HepG2 (cell line): Measurements from ENCODE around the gene TXNRD2. TPM values are rescaled to one million over a fixed set of nuclear protein-coding genes. Genes with fewer than 3 reads are reported as not detected.

Experiments used
- ATAC-seq: fragments of 200-7000 bp; cut with Tn5 transposase; 3 replicates; pipeline ENCODE4 v1.9.1; 2020; ENCODE audit warnings: mild to moderate bottlenecking, moderate library complexity
- BruUV-seq: library from RNA; stranded (reverse); fragments of 400-500 nt; replicated peaks from 2 replicates; lab custom pipeline; 2021; lab: Mats Ljungman, UMichigan
- CTCF ChIA-PET: fragments of 300-600 bp; formaldehyde crosslinking; extraction: SDS; loops from one replicate; lab custom pipeline; 2021; ENCODE audit warnings: low total read pairs, inconsistent platforms, low intra/inter-chr PET ratio; lab: Yijun Ruan, JAX
- POLR2A ChIA-PET: fragments of 350-600 bp; sonication (Branson Sonifier 250); formaldehyde crosslinking; loops from one replicate; lab custom pipeline; 2020; ENCODE audit warnings: antibody characterized with exemption, inconsistent platforms; lab: Yijun Ruan, JAX
- DNase-seq: peaks from one replicate; pipeline ENCODE4 v3.0.0-alpha.2; 2015; ENCODE audit warnings: low spot score
- FAIRE-seq: peaks from 3 replicates; lab custom pipeline; 2011; peaks lifted over from hg19 to GRCh38; lab: Jason Lieb, UNC
- H2AFZ ChIP-seq: one replicate; pipeline ENCODE4 v1.6.1; 2011; ENCODE audit warnings: low read length, inconsistent platforms
- H3K27ac ChIP-seq: fragments of 300-600 bp; 3 replicates; pipeline ENCODE4 v1.8.0; 2011; ENCODE audit warnings: mixed run types, mild to moderate bottlenecking, mixed read lengths, low read length, inconsistent platforms; ENCODE audit not compliant: insufficient read depth; ENCODE audit errors: extremely low read length
- H3K27me3 ChIP-seq, 2 experiments: fragments of 200-600 bp in 1 of 2; 2 replicates in 1 of 2; 3 replicates in 1 of 2; pipeline versions ENCODE4 v1.6.0 to v1.8.0; 2011; ENCODE audit warnings: low read length in 2 of 2, mild to moderate bottlenecking in 2 of 2, moderate library complexity in 2 of 2, inconsistent platforms in 1 of 2; ENCODE audit not compliant: insufficient read depth in 2 of 2, control insufficient read depth in 1 of 2
- H3K36me3 ChIP-seq, 2 experiments: fragments of 200-600 bp in 1 of 2; replicated peaks in 1 of 2; 2 replicates in 1 of 2; 3 replicates in 1 of 2; pipeline versions ENCODE4 v1.5.1 to v1.8.0; 2011; ENCODE audit warnings: low read length in 2 of 2, inconsistent platforms in 1 of 2; ENCODE audit not compliant: insufficient read depth in 2 of 2, control insufficient read depth in 1 of 2
- H3K4me1 ChIP-seq: 2 replicates; pipeline ENCODE4 v1.5.1; 2012; ENCODE audit warnings: low read length, inconsistent platforms; ENCODE audit not compliant: insufficient read depth
- H3K4me2 ChIP-seq: 2 replicates; pipeline ENCODE4 v1.6.0; 2011; ENCODE audit warnings: low read depth, low read length, inconsistent platforms
- H3K4me3 ChIP-seq, 3 experiments: fragments of 200-600 bp in 1 of 3; sonication (generic), shearing (Covaris generic) in 1 of 3; replicated peaks in 1 of 3; 2 replicates each; pipeline ENCODE4 v1.5.1; 2011 to 2016; ENCODE audit warnings: low read length in 3 of 3, inconsistent platforms in 2 of 3, low read depth in 2 of 3, mild to moderate bottlenecking in 2 of 3, control low read depth in 1 of 3, mixed read lengths in 1 of 3; ENCODE audit not compliant: insufficient read depth in 1 of 3
- H3K79me2 ChIP-seq: one replicate; pipeline ENCODE4 v1.6.1; 2011; ENCODE audit warnings: low read length, inconsistent platforms; ENCODE audit not compliant: insufficient read depth
- H3K9ac ChIP-seq: 2 replicates; pipeline ENCODE4 v1.6.0; 2011; ENCODE audit warnings: mild to moderate bottlenecking, low read depth, low read length, inconsistent platforms; ENCODE audit not compliant: insufficient read depth
- H3K9me3 ChIP-seq: 2 replicates; pipeline ENCODE4 v1.5.1; 2012; ENCODE audit warnings: mild to moderate bottlenecking, low read length
- H4K20me1 ChIP-seq: 2 replicates; pipeline ENCODE4 v1.6.0; 2011; ENCODE audit warnings: inconsistent platforms, mild to moderate bottlenecking, low read length, moderate library complexity; ENCODE audit not compliant: insufficient read depth
- GTF2F1 ChIP-seq: fragments of 150-350 bp; IDR thresholded peaks from 2 replicates; pipeline ENCODE4 v1.6.1; 2014; ENCODE audit warnings: low read length
- HES4 ChIP-seq: sonication (generic); formaldehyde crosslinking; IDR thresholded peaks from 2 replicates; pipeline ENCODE4 v1.9.0; 2021; ENCODE audit warnings: mild to moderate bottlenecking, missing genetic modification reagents, borderline replicate concordance
- NBN ChIP-seq: fragments of 450-650 bp; conservative IDR thresholded peaks from 2 replicates; pipeline ENCODE4 v1.6.1; 2017
- ZNF256 ChIP-seq: sonication (generic); formaldehyde crosslinking; conservative IDR thresholded peaks from 2 replicates; pipeline ENCODE4 v1.4.0; 2020; ENCODE audit warnings: missing genetic modification reagents
- WGBS: methylation state at CpG from one replicate; pipeline ENCODE4 v1.1.6; 2017; ENCODE audit warnings: low lambda C conversion rate; 5-methylcytosine and 5-hydroxymethylcytosine counted together
- in situ Hi-C: cut with HindIII; loops from 2 replicates; pipeline ENCODE4 v1.10.0; 2017; ENCODE audit warnings: low pct_unique_long_range_greater_than_20kb; ENCODE audit not compliant: extremely low pct_ligation_motif_present
- intact Hi-C: fragments of 100-400 bp; cut with micrococcal nuclease; formaldehyde crosslinking; loops from one replicate; pipeline ENCODE4 v1.10.0; 2022; ENCODE audit not compliant: unreplicated experiment
- polyA plus RNA-seq, 8 experiments: library from polyadenylated mRNA; depleted of rRNA in 3 of 8; stranded (reverse) in 7 of 8; unstranded in 1 of 8; fragments of >200 nt; fragmentation: Illumina TruSeq in 4 of 8; extraction: Trizol in 4 of 8; gene quantifications; 2 replicates each; pipeline versions ENCODE4 v1.2.1 to v1.2.3, GENCODE V29; 2011 to 2016; ENCODE audit warnings: low read depth in 4 of 8, missing spikeins in 1 of 8, mixed read lengths in 1 of 8; ENCODE audit not compliant: insufficient read depth in 1 of 8
- total RNA-seq, 5 experiments: library from RNA; depleted of rRNA; stranded (reverse); fragments of >200 nt; fragmentation: Illumina TruSeq; extraction: Trizol; gene quantifications; 2 replicates each; pipeline ENCODE4 v1.2.3, GENCODE V29; 2016; ENCODE audit warnings: low read depth in 1 of 5
- TF ChIP-seq, protein P1 (sequence below): sonication (generic); formaldehyde crosslinking; IDR thresholded peaks from 2 replicates; pipeline ENCODE4 v1.5.0; 2020; ENCODE audit warnings: missing genetic modification reagents, mild to moderate bottlenecking, borderline replicate concordance
- TF ChIP-seq, protein P2 (sequence below): sonication (generic); formaldehyde crosslinking; IDR thresholded peaks from 2 replicates; pipeline ENCODE4 v1.4.0; 2020; ENCODE audit warnings: missing genetic modification reagents
- TF ChIP-seq, protein P3 (sequence below): sonication (generic); formaldehyde crosslinking; IDR thresholded peaks from 2 replicates; pipeline ENCODE4 v1.5.0; 2020; ENCODE audit warnings: mild to moderate bottlenecking, missing genetic modification reagents
- TF ChIP-seq, protein P4 (sequence below): sonication (generic); formaldehyde crosslinking; IDR thresholded peaks from 2 replicates; pipeline ENCODE4 v1.5.1; 2020; ENCODE audit warnings: missing genetic modification reagents, mild to moderate bottlenecking, borderline replicate concordance

Gene TXNRD2
- total and polyA plus RNA-seq, 2 of the 13 experiments (the other 11 are each of a cell fraction or from before 2014, with no cell fraction given): 17.5 to 18.6 TPM

DNA sequence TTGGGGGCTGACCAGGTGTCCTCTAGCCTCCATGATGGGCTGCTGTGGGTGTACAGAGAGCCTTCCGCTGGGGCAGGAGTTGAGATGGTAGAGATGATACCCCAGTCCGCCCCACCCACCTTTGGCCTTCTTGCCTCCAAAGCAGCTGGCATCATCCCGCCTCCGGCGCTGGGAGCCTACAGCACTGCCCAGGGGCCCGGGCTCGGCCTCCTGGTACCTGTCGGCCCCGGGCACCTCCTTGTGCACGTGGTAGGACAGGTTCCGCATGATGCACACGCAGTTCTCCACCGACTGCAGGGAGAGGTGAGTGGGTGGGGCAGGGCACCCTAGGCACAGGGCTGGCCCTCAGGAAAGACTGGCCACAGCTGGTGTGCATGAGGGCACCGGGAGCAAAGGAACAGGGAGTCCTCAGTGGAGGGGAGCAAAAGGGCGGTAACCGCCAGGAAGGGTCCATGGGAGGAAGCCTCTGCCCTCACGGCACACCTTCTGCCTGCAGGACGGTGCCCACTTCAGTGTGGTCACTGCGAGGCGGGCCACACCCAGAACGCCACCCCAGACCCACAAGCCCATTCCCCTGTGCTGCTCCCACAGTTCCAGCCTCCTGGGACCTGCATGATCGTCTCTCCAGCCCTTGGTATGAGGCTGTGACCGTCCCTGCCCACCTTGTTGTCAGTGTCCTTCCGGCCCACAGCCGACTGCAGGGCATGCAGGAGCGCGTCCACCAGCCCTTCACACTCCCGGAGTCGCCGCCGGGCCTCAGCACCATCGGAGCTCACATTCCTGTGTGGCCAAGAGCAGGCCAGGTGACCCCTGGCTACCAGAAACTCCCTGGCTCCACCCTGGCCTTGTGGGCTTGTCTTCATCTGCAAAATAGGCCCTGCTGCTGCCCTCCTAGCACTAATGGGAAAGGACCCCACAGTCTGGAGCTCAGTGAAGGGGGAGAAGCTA is 36.0 kb upstream of the TXNRD2 start:
- ChIA-PET POLR2A (interaction anchor here (1.7 kb wide), 1 partner anchor 36 kb away, joined by 3 read pairs; no protein-coding TSS in a partner anchor), CTCF (no interaction called here)
- Histone ChIP-seq H3K4me1 (peaks cover 10% of the 10 kb centered on the region; the same call in 1 of the 2 replicates), H3K9me3 (no peaks in the 10 kb centered on the region), H3K4me3 (no peak overlapping the region), H2AFZ (no peak overlapping the region), H3K9ac (no peak overlapping the region), H3K36me3 (peaks cover 3 to 14% of the 10 kb centered on the region in 2 experiments; a peak in 3 of 5 replicates), H4K20me1 (no peaks in the 10 kb centered on the region), H3K27me3 (no peaks in the 10 kb centered on the region), H3K27ac (no peak overlapping the region), H3K4me2 (no peak overlapping the region), H3K79me2 (no peaks in the 10 kb centered on the region)
- no TSS peak for BruUV-seq
- ATAC-seq (no peak), DNase-seq (no peak), FAIRE-seq (no peak)
- intact Hi-C loops: no loop called here
- WGBS: 97% methylated on average over 20 of the region's 32 CpGs
- in situ Hi-C loops: no loop called here
- TF ChIP-seq HES4: 0 out of 2 replicates have a peak, but pooled peaks have one; percentile 41
- TF ChIP-seq, protein P1, sequence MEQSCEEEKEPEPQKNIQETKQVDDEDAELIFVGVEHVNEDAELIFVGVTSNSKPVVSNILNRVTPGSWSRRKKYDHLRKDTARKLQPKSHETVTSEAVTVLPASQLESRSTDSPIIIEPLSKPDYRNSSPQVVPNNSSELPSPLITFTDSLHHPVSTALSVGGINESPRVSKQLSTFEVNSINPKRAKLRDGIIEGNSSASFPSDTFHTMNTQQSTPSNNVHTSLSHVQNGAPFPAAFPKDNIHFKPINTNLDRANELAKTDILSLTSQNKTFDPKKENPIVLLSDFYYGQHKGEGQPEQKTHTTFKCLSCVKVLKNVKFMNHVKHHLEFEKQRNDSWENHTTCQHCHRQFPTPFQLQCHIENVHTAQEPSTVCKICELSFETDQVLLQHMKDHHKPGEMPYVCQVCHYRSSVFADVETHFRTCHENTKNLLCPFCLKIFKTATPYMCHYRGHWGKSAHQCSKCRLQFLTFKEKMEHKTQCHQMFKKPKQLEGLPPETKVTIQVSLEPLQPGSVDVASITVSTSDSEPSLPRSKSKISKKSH: no peak

DNA sequence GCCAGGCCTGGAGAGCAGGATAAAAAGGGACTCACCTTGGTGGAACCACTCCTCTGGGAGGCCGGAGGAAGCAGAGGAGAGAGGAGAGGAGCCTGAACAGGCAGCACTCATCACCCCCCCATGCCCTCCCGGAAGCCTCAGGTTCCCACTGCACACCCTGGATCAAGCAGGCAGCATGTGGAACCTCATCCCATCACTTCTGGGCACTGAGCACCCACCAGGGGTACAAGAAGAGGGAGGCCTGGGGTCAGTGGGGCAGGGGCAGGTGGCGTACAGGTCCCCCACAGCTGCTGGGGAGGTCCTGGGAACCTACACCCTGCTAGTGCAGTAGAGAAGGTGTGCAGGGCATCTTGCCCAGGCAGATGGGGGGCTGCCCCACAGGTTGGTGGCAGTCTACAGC is 35.1 kb upstream of the TXNRD2 start:
- DNase-seq (no peak), ATAC-seq (no peak), FAIRE-seq (no peak)
- Histone ChIP-seq H3K4me1 (peaks cover 19% of the 10 kb centered on the region), H3K27me3 (no peaks in the 10 kb centered on the region), H3K27ac (no peak overlapping the region), H2AFZ (no peak overlapping the region), H3K4me3 (no peak overlapping the region), H3K36me3 (peaks cover 3 to 12% of the 10 kb centered on the region in 2 experiments; a peak in 3 of 5 replicates), H3K9me3 (no peaks in the 10 kb centered on the region), H3K9ac (no peak overlapping the region), H3K4me2 (no peak overlapping the region), H3K79me2 (no peaks in the 10 kb centered on the region), H4K20me1 (no peaks in the 10 kb centered on the region)
- WGBS: 100% methylated on average over 1 of the region's 3 CpGs
- BruUV-seq: no TSS peak
- in situ Hi-C loops (no loop called here), intact Hi-C loops (no loop called here)
- ChIA-PET CTCF (no interaction called here), POLR2A (no interaction called here)
- TF ChIP-seq, protein P2, sequence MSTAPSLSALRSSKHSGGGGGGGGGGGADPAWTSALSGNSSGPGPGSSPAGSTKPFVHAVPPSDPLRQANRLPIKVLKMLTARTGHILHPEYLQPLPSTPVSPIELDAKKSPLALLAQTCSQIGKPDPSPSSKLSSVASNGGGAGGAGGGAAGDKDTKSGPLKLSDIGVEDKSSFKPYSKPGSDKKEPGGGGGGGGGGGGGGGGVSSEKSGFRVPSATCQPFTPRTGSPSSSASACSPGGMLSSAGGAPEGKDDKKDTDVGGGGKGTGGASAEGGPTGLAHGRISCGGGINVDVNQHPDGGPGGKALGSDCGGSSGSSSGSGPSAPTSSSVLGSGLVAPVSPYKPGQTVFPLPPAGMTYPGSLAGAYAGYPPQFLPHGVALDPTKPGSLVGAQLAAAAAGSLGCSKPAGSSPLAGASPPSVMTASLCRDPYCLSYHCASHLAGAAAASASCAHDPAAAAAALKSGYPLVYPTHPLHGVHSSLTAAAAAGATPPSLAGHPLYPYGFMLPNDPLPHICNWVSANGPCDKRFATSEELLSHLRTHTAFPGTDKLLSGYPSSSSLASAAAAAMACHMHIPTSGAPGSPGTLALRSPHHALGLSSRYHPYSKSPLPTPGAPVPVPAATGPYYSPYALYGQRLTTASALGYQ: no peak
- TF ChIP-seq, protein P3, sequence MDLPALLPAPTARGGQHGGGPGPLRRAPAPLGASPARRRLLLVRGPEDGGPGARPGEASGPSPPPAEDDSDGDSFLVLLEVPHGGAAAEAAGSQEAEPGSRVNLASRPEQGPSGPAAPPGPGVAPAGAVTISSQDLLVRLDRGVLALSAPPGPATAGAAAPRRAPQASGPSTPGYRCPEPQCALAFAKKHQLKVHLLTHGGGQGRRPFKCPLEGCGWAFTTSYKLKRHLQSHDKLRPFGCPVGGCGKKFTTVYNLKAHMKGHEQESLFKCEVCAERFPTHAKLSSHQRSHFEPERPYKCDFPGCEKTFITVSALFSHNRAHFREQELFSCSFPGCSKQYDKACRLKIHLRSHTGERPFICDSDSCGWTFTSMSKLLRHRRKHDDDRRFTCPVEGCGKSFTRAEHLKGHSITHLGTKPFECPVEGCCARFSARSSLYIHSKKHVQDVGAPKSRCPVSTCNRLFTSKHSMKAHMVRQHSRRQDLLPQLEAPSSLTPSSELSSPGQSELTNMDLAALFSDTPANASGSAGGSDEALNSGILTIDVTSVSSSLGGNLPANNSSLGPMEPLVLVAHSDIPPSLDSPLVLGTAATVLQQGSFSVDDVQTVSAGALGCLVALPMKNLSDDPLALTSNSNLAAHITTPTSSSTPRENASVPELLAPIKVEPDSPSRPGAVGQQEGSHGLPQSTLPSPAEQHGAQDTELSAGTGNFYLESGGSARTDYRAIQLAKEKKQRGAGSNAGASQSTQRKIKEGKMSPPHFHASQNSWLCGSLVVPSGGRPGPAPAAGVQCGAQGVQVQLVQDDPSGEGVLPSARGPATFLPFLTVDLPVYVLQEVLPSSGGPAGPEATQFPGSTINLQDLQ: no peak
- TF ChIP-seq, protein P4, sequence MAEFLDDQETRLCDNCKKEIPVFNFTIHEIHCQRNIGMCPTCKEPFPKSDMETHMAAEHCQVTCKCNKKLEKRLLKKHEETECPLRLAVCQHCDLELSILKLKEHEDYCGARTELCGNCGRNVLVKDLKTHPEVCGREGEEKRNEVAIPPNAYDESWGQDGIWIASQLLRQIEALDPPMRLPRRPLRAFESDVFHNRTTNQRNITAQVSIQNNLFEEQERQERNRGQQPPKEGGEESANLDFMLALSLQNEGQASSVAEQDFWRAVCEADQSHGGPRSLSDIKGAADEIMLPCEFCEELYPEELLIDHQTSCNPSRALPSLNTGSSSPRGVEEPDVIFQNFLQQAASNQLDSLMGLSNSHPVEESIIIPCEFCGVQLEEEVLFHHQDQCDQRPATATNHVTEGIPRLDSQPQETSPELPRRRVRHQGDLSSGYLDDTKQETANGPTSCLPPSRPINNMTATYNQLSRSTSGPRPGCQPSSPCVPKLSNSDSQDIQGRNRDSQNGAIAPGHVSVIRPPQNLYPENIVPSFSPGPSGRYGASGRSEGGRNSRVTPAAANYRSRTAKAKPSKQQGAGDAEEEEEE (CRISPR knock-in tag): no peak
- TF ChIP-seq ZNF256 (no peak), NBN (no peak), GTF2F1 (no peak)
